GM18520 (cell line): Measurements from ENCODE around the gene OR7D4.
"Not testable (repeated sequence)": the region's sequence is repeated elsewhere in the genome, so short reads cannot be mapped to it uniquely, and the experiment has no call there.

Experiments used
- ATAC-seq: cut with Tn5 transposase; IDR thresholded peaks from one replicate; pipeline ENCODE4 v1.9.1; 2021; ENCODE audit not compliant: unreplicated experiment

Gene OR7D4

DNA sequence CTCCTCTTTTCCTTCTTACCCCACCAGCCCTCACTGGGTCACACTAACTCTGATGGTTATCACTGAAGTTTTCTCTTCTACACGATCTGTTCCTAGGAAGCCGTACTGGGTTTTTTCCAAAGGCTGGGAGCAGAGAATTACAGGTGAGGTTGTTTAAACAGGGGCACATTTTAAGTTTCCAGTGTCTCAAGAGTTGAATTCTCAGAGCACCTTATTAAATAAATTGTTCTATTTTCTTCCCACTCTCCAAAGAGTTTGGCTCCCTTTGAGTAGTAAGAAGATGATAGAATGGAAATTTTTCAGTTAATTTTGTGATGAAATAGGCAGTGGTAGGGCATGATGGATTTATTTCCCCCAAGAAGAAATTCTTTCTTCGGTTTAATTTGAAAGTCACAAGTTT is at the start of gene OR7D4:
OR7D4 (minus strand) TSS at position 101 of the 400 bp plus-strand sequence. CDS start 4,752 bp downstream, outside the sequence.
- no peak for ATAC-seq

DNA sequence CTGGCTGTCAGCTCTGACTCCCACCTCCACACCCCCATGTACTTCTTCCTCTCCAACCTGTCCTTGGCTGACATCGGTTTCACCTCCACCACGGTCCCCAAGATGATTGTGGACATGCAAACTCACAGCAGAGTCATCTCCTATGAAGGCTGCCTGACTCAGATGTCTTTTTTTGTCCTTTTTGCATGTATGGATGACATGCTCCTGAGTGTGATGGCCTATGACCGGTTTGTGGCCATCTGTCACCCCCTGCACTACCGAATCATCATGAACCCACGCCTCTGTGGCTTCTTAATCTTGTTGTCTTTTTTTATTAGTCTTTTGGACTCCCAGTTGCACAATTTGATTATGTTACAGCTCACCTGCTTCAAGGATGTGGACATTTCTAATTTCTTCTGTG is 31.8 kb upstream of the OR7D4 start:
- no peak for ATAC-seq

DNA sequence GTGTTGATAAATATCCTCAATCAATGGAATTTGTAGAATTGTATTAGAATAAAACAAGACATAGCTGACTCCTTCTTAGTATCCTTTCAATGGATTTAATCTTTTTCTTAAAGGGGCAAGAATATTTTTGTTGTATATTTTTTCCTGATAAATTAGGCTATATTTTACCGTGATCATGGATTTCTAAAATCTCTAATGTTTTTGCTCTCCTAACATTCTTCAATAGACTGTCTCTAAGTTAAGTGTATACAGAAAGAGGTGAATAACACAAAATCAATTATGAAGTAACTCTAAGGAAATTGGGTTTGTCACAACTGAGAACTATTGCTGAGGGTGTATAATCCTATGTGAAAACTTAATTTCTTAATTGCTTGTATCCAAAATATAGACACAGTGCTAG is 31.2 kb upstream of the OR7D4 start, which contains the start of gene OR7E24:
OR7E24 (plus strand) TSS at position 301 of the 400 bp plus-strand sequence. CDS start 114 bp downstream, outside the sequence.
- no peak for ATAC-seq

DNA sequence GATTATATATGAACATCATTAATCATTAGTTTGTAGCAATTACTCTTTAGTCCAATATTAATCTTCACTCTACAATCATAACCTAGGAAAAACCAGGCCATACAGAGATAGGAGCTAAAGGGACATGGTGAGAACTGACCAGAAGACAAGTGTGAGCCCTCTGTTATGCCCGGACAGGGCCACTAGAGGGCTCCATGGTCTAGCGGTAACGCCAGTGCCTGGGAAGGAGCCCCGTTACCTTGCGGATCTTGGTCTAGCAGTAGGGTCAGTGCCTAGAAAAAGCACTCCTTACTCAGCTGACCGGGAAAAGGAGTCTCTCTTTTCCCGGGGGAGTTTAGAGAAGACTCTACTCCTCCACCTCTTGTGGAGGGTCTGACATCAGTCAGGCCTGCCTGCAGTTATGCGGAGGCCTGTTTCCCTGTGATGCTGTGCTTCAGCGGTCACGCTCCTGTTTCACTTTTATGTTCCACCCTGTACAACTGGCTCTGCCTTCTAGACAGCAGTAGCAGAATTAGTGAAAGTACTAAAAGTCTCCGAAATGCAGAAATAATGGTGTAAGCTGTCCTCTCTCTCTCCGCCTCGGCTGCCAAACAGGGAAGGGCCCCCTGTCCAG is 13.8 kb downstream of the OR7D4 start:
- no peak for ATAC-seq

DNA sequence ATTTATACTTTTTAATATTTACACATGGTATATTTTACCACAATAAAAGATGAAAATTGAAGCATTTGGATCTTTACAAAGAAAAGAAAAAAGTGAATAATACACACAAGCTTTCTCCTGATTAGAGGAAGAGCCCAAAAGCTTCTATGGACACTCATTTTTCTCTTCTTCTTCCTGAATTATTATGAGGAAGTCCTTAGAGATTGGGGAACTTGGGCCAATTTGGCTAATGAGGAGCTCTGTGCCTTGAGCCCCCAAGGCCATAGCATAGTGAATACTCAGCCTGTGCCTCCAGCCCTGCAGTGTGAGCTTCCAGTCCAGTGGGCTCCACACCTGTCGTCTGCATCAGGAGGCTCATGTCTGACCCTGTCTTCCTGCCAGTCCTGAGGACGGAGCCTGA is 21.3 kb downstream of the OR7D4 start:
- ATAC-seq = not testable (repeated sequence)

DNA sequence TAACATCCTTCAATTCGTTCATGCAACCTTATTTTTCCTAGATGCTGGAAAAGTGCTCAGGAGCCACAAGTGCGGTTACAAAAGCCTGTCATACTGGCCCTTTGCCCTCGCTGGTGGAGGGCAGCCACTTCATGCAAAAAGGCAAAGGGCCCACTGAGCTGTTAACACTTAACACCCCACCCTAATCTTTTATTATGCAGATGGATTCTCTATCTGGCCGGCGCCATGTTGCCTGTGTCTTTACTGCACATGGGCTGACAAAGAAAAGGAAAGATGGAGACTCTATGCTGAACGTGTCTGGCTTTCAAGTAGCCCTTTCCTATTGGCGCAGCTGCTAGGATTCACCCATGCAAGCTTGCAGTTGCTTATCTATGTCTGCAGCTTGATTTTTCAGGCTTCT is 29.9 kb downstream of the OR7D4 start:
- no peak for ATAC-seq

DNA sequence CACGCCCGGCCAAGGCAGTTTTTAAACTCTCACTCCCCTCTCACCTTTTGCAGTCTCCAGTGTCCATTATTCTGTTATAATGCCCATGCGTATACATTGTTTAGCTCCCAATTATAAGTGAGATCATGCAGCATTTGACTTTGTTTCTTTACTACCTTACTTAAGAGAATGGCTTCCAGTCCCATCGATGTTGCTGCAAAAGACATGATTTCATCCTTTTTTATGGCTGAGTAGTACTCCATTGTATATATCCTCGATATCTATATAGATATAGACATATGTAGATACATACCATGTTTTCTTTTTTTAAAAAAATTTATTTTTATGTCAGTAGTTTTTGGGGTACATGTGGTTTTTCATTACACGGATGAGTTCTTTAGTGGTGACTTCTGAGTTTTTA is 32.2 kb downstream of the OR7D4 start:
- no peak for ATAC-seq

DNA sequence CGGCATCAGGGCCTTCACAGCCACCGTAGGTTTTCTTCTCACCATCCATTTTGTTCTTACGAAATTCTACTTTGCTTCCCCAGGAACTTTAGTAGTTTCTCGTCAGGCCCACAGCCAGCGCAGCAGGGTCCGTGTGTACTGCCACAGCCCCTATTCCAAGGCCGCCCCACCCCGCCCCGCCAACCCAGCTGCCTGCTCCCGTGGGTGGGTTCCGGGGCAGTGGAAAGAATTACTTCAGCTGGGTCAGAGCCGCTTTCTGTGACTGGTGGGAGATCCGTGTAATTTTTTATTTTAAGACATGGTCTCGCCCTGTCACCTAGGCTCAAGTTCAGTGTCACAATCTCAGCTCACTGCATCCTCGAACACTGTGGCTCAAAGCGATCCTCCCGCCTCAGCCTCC is 36.4 kb downstream of the OR7D4 start:
- ATAC-seq = no peak

DNA sequence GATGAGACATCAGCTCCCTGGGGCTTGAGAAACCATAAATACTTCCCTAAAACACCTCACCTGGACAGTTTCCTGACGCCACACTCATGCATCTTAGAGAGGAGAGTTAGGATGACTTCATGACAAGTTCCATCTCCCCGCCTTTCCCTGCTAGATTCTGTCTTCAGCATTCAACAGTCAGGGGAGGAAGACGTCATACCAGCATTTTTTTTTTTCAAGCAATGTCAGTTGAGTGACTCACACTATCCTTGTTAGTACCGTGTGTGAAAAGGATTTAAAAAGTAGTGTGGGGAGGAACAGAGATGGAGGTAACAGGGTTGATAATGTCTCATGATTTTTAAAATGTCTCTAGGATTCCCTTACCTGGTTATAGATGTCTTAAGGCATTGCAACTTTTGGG is 40.5 kb downstream of the OR7D4 start, which contains the start of gene OR7D2:
OR7D2 (plus strand) TSS at position 79 of the 400 bp plus-strand sequence. CDS start 6,803 bp downstream, outside the sequence.
- no peak for ATAC-seq

DNA sequence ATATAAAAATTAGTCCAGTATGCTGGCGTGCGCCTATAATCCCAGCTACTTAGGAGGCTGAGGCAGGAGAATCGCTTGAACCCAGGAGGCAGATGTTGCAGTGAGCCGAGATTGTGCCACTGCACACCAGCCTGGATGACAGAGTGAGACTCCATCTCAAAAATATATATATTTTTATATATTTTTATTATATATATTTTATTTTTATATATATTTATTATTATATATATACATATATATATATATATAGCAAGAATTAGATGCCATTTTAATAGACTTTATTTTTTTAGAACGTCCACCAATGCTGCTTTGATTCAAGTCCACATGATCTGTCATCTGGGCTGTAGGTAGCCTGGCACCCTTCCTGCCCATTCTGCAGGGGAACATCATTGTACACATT is 44.1 kb downstream of the OR7D4 start:
- ATAC-seq = no peak

DNA sequence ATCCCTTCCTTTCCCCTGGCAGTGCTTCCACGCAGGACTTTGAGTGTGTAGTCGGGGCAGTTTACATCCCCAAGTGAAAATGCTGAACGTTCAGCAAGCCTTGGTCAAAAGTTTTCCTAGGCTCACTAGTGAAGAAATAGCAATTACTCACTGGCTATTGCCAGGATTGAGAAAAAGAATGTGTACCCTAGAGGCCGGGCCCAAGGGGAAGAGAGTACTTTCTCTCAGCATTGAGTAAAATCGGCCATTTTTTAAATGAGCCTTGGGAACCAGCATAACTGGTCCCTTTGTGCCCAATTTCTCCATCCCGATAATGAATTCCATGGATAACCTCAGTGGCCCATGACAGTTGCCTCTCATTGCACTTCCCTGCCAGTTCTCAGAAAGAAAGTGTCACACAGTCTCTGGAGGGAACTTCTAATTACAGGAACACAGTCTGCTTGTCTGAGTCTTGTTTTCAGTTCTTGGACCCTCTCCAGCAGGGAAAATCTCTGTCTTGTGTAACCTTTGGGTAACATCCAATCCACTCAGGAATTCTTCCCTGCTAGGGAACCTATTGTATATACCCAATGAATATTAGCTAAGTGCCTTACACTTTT is 47.9 kb downstream of the OR7D4 start:
- no peak for ATAC-seq

DNA sequence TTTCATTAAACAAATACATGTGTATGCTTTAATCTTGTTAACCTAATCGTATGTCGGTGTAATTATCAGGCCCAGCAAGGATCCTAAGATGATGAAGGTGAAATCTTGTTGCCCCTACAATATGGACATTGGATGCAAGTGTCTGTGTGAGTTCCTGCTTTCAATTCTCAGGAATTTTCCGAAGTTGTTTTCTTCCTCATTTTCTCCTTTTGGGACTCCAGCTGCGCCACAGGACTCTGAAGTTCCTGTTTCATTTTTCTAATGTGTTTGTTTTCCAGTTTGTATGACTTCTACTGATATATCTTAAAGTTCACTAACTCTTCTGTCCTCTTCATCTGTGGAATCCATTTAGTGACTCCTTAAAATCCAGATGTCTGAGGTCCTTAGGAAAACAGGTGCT is 52.5 kb downstream of the OR7D4 start:
- no peak for ATAC-seq

DNA sequence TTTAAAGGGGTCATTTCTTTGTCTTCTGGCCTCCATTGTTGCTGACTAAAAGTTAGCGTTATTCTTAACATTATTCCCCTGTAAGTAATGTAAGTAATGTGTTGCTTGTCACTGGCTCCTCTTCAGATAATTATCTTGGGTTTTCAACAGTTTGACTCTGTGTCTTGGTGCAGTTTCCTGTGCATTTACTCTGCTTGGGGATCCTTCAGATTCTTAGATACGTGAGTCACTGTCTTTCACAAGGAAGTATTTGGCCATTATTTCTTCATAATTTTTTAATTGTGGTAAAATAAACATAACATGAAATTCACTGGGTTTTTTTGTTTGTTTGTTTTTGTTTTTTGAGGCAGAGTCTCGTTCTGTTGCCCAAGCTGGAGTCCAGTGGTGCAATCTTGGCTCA is 54.1 kb downstream of the OR7D4 start:
- ATAC-seq = no peak

DNA sequence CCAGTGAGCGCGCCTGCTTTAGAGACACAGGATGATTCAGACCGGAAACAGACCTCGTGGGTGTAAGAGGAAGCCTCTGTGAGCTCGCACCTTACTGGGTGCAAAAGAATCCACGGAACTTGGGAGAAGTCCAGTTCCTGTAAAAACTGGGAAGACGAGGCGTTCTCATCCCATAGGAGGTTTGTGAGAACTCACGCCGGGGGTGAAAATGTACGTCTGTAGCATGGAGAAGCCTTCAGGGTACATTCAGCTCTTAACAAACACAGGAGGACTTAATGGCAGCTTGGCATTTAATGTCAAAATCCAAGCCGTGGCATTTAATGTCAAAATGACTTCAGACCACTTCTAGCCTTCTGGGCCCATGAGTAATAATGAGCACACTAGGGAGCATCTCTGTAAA is 58.0 kb downstream of the OR7D4 start:
- no peak for ATAC-seq
